K562 (cell line): ENCODE results near the gene HEY2. TPM values are rescaled to one million over a fixed set of nuclear protein-coding genes. Genes with fewer than 3 reads are reported as not detected.

Source experiments
- ARID3A ChIP-seq: IDR thresholded peaks from 2 replicates; pipeline ENCODE4 v1.6.1; 2012; ENCODE audit warnings: low read depth, low read length, improper control_type of control experiment, borderline replicate concordance
- ATF1 ChIP-seq, 2 experiments: fragments of 450-650 bp in 1 of 2; IDR thresholded peaks; 2 replicates each; pipeline ENCODE4 v1.6.1; 2016; ENCODE audit warnings: missing compliant biosample characterization in 1 of 2, missing genetic modification characterization in 1 of 2
- ATF7 ChIP-seq: fragments of 450-650 bp; IDR thresholded peaks from 2 replicates; pipeline ENCODE4 v1.7.1; 2014; ENCODE audit warnings: mild to moderate bottlenecking, moderate library complexity
- BCOR ChIP-seq: fragments of 450-650 bp; IDR thresholded peaks from 2 replicates; pipeline ENCODE4 v1.6.1; 2016
- BHLHE40 ChIP-seq: IDR thresholded peaks from 2 replicates; pipeline ENCODE4 v1.6.1; 2011; ENCODE audit warnings: low read length, improper control_type of control experiment
- BRD4 ChIP-seq: fragments of 200-600 bp; sonication (generic); IDR thresholded peaks from 2 replicates; pipeline ENCODE4 v1.6.1; 2017; ENCODE audit warnings: inconsistent platforms
- CBX8 ChIP-seq: fragments of 200-600 bp; sonication (generic); IDR thresholded peaks from 2 replicates; pipeline ENCODE4 v1.6.1; 2012; ENCODE audit warnings: borderline replicate concordance, mixed run types, low read depth, mild to moderate bottlenecking, moderate library complexity, mixed read lengths, low read length, control low read depth, inconsistent platforms; ENCODE audit not compliant: poor library complexity, severe bottlenecking; ENCODE audit errors: extremely low read depth
- CHD1 ChIP-seq: fragments of 200-600 bp; sonication (generic); IDR thresholded peaks from one replicate; pipeline ENCODE4 v1.6.1; 2012; ENCODE audit warnings: mild to moderate bottlenecking, moderate library complexity, low read length, inconsistent platforms
- CREM ChIP-seq: IDR thresholded peaks from 2 replicates; pipeline ENCODE4 v1.6.1; 2014; ENCODE audit warnings: antibody characterized with exemption, low read depth
- HLTF ChIP-seq: fragments of 450-650 bp; IDR thresholded peaks from 2 replicates; pipeline ENCODE4 v1.6.1; 2016
- HSF4 ChIP-seq: fragments of 250-450 bp; sonication (Bioruptor Pico); IDR thresholded peaks from 2 replicates; pipeline ENCODE4 v2.1.2; 2022; ENCODE audit warnings: mild to moderate bottlenecking, moderate library complexity, borderline replicate concordance
- ID3 ChIP-seq, 2 experiments: fragments of 250-450 bp in 1 of 2; fragments of 450-650 bp in 1 of 2; sonication (Bioruptor Pico) in 1 of 2; IDR thresholded peaks; 2 replicates each; pipeline versions ENCODE4 v1.6.1 to v1.8.0; 2016 to 2021; ENCODE audit warnings: mild to moderate bottlenecking in 2 of 2, moderate library complexity in 2 of 2, missing compliant biosample characterization in 1 of 2, missing genetic modification characterization in 1 of 2
- KDM5B ChIP-seq: fragments of 200-600 bp; sonication (generic); IDR thresholded peaks from 2 replicates; pipeline ENCODE4 v1.6.1; 2012; ENCODE audit warnings: low read depth, mild to moderate bottlenecking, moderate library complexity, low read length, control low read depth, inconsistent platforms; ENCODE audit not compliant: insufficient replicate concordance
- MAX ChIP-seq: sonication (generic); formaldehyde crosslinking; IDR thresholded peaks from 2 replicates; pipeline ENCODE4 v1.9.0; 2022; ENCODE audit warnings: mild to moderate bottlenecking, missing genetic modification reagents
- TAF9B ChIP-seq: fragments of 450-650 bp; IDR thresholded peaks from 2 replicates; pipeline ENCODE4 v1.6.1; 2018; ENCODE audit warnings: mild to moderate bottlenecking; ENCODE audit not compliant: partially characterized antibody
- TBP ChIP-seq: optimal IDR thresholded peaks from 2 replicates; pipeline ENCODE3; 2011; ENCODE audit warnings: low read depth, low read length, improper control_type of control experiment
- TCF3 ChIP-seq: sonication (generic); formaldehyde crosslinking; IDR thresholded peaks from 2 replicates; pipeline ENCODE4 v1.4.0; 2020; ENCODE audit warnings: mild to moderate bottlenecking, missing genetic modification reagents
- TOE1 ChIP-seq, 2 experiments: fragments of 450-650 bp in 1 of 2; sonication (generic) in 1 of 2; formaldehyde crosslinking in 1 of 2; IDR thresholded peaks; 2 replicates each; pipeline versions ENCODE4 v1.7.1 to v1.8.0; 2016 to 2022; ENCODE audit warnings: borderline replicate concordance in 2 of 2, mild to moderate bottlenecking in 2 of 2, antibody characterized with exemption in 1 of 2, inconsistent platforms in 1 of 2, low read depth in 1 of 2, missing genetic modification reagents in 1 of 2, moderate library complexity in 1 of 2
- ZBTB5 ChIP-seq: fragments of 450-650 bp; IDR thresholded peaks from 2 replicates; pipeline ENCODE4 v1.6.1; 2017; ENCODE audit warnings: antibody characterized with exemption
- ZNF212 ChIP-seq: fragments of 450-650 bp; formaldehyde crosslinking; IDR thresholded peaks from 2 replicates; pipeline ENCODE4 v1.4.0; 2020; ENCODE audit warnings: mild to moderate bottlenecking
- ZNF449 ChIP-seq: fragments of 250-450 bp; sonication (Bioruptor Pico); IDR thresholded peaks from 2 replicates; pipeline ENCODE4 v1.8.0; 2022; ENCODE audit warnings: moderate library complexity, mild to moderate bottlenecking, inconsistent platforms
- ZNF75A ChIP-seq: fragments of 450-650 bp; formaldehyde crosslinking; IDR thresholded peaks from 2 replicates; pipeline ENCODE4 v1.4.0; 2020; ENCODE audit warnings: mild to moderate bottlenecking
- polyA plus RNA-seq, 8 experiments: library from polyadenylated mRNA; depleted of rRNA in 4 of 8; stranded (reverse) in 5 of 8; unstranded in 3 of 8; fragments of >200 nt; fragmentation: Nextera tagmentation in 2 of 8; fragmentation: Illumina TruSeq in 1 of 8; extraction: Ambion mirVana in 2 of 8; extraction: Trizol in 1 of 8; gene quantifications; 2 replicates each; pipeline versions ENCODE4 v1.2.1 to v1.2.3, GENCODE V29; 2011 to 2014; ENCODE audit warnings: inconsistent platforms in 1 of 8, missing spikeins in 1 of 8
- total RNA-seq, 7 experiments: library from RNA; depleted of rRNA in 6 of 7; stranded (reverse); fragments of >200 nt in 6 of 7; fragmentation: Illumina TruSeq in 2 of 7; extraction: Trizol in 2 of 7; gene quantifications; 2 replicates each; pipeline versions ENCODE4 v1.2.1 to v1.2.3, GENCODE V29; 2011 to 2021; ENCODE audit warnings: low replicate concordance in 1 of 7

HEY2 gene
- total and polyA plus RNA-seq, 9 of the 15 experiments (the other 6 are each of a cell fraction or from before 2014, with no cell fraction given), result 0.03 to 0.07 (median 0.06) TPM; not detected in 5

- TF ChIP-seq KDM5B (no peak), CREM (peak; percentile 40; the same call in 1 of the 2 replicates), BRD4 (peak; percentile 98), BCOR (peak; percentile 43; the same call in 1 of the 2 replicates), TBP (peak; percentile 99), MAX (no peak), ZNF449 (CRISPR knock-in tag) (no peak), CHD1 (no peak), ID3 (CRISPR knock-in tag; IDR thresholded peaks at IDR 0.05) (no peak), ID3 (tag; IDR thresholded peaks at IDR 0.05) (no peak), TAF9B (no peak), CBX8 (no peak), HSF4 (CRISPR knock-in tag) (no peak), ATF1 (CRISPR knock-in tag; IDR thresholded peaks at IDR 0.05) (no peak), ATF1 (tag; IDR thresholded peaks at IDR 0.05) (no peak), ZNF212 (CRISPR knock-in tag) (no peak), TOE1 (IDR thresholded peaks at IDR 0.05; ENCODE audit: borderline replicate concordance) (no peak), TOE1 (CRISPR knock-in tag; IDR thresholded peaks at IDR 0.05; ENCODE audit: borderline replicate concordance, low read depth) (no peak), TCF3 (CRISPR knock-in tag) (no peak), ARID3A (peak; percentile 66; the same call in 1 of the 2 replicates), HLTF (peak; percentile 87; the same call in 1 of the 2 replicates), ZNF75A (CRISPR knock-in tag) (no peak), BHLHE40 (no peak), ZBTB5 (peak; percentile 87), ATF7 (peak; percentile 53)
These were observed 30.6 kb downstream of the HEY2 start (continued) for GRCh38 chr6:125779924-125780539.
